Stimulated activated CD4-positive, alpha-beta T cell treated with anti-CD3 and anti-CD28 coated beads, TNF-alpha, amount 100 ng/mL, for 4 hours (primary cell): ENCODE measurements around the gene TP53RK.

Experiments used
- DNase-seq, 3 experiments: peaks; one replicate each; pipeline ENCODE4 v3.0.0-alpha.2; 2020; ENCODE audit warnings: low read depth in 3 of 3

Gene TP53RK

DNA sequence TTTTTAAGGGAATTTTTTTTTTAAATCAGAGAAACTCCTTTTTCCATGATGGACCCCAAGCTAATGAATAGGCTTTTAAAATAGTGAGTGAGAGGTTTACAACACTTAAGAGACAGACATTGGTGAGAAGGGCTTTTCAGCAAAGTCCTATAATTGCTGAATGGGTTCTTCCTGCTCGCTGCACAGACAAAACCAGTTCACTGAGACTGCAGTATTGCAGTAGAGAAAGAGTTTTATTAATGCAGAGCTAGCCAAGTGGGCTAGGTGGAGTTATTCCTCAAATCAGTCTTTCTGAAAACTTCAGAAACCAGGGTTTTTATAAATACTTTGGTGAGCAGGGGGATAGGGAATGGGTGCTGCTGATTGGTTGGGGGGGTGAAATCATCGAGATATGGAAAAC is 17.0 kb upstream of the TP53RK start:
- DNase-seq = no peak

- DNase-seq = no peak
Observed at GRCh38 chr20:46705378-46705729, 16.1 kb upstream of the TP53RK start.

DNA sequence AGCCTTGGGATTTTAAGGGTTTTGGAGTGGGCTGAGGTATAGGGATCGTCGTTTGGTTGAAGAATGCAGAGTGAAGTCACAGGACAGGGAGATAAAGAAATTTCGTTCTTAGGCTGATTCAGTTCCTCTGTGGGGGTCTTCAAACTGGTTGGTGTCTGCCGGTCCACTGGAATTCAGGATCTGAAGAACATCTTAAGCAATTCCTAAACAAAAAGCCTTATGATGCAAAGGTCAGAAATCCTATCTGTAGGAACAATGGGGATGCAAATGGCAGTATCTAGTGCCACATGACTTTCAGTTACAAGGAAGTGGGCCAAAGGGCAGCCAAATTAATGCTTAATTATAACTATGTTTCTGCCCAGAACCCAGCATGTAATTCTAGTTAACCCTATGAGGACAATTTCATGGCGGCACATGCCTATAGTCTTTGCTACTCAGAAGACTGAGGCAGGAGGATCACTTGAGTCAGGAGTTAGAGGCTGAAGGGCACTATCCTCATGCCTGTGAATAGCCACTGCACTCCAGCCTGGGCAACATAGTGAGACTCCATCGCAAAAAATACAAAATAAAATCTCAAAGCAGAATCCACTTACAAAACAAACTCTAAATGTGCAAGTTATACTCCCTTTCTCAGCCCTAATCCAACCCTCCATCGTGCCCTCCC is 15.6 kb upstream of the TP53RK start:
- no peak for DNase-seq

DNA sequence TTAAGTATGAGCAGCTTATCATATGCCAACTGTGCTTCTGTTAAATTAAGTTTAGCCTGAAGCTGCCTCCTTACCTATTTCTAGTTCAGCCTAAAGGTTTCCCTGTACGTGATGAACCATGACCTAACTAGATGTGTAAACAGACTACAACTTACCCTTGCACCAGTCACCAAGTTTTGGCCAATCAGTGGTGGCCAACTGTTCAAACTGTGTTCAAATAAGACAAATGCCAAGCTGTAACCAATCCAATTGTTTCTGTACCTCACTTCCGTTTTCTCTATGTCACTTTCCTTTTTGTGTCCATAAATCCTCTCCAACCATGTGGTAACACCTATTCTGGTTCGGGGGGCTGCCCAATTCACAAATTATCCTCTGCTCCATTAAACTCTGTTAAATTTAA is 14.2 kb upstream of the TP53RK start:
- DNase-seq = no peak

DNA sequence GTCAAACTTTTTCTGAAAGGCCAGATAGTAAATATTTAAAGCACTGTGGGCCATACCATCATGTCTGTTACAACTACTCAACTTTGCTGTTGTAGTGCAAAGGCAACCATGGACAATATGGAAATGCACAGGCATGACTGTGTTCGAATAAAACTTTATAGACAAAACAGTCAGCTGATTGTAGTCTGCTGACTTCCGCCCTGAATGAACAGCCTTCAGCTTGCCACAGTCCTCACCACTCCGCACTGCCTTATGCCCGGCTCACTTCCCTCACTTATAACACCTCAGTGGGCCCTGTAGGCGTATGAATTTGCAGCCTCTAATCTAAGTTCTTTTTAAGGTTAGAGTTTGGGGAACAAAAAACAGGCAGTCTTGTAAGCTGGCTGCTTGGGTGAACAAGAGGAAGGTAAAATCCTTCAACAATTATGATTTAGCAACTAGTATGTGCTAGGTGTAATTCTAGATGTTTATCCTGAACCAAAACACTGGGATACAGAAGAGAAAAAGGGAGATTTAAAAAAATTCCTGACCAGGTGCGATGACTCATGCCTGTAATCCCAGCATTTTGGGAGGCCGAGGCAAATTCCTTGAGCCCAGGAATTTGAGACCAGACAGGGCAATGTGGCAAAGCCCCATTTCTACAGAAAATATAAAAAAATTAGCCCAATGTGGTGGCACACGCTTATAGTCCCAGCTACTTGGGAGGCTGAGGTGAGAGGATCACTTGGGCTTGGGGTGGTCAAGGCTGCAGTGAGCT is 13.4 kb upstream of the TP53RK start:
- DNase-seq = no peak

DNA sequence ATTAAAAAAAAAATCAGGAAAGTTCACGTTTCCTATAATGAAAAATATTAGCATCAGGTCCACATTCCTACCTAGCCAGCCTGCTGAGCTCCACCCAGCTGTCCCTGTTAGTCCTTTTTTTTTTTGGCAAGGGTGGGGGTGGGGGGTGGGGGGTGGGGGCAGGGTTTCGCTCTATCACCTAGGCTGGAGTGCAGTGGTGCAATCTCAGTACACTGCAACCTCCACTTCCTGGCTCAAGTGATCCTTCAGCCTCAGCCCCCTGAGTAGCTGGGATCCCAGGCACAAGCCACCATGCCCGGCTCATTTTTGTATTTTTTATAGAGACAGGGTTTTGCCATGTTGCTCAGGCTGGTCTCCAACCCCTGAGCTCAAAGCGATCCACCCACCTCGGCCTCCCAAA is 12.7 kb upstream of the TP53RK start:
- DNase-seq = no peak

GRCh38 chr20:46701556-46701955 is 12.3 kb upstream of the TP53RK start:
- DNase-seq = no peak

DNA sequence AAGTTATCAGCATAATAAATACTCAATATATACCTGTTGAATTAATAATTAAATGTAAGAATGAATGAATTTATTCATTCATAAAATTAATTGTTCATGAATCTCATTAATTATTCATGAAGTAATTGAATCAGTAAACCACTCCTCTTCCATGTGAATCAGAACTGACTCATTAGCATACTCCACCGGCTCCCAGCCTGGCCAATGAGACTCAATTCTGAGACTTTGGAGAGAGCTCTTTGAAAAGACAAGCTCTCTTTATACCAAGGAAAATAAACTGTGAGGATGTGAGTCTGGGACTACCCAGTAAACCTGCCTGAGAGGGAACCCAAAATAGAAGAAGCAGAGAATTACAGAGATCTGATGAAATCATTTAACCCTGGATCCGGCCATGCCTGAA is 11.8 kb upstream of the TP53RK start:
- no peak for DNase-seq

DNA sequence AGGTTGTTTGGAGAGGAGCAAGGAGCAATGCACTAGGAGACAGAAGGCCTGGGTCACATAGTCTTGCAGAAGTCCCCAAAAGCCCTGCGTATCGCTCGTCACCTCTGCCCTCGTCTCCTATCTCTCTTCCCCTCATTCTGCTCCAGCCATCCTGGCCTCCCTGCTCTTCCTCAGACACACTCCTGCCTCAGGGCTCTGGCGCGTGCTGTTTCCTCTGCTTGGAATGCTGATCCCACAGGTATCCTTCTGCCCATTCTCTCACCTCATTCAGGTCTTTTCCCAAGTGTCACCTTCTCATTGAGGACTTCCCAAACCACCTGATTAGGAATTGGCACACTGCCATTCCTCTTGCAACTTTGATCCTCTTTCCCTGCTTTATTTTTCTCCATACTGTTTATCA is 11.2 kb upstream of the TP53RK start:
- no peak for DNase-seq

GRCh38 chr20:46699651-46700359 is 10.6 kb upstream of the TP53RK start:
- no peak for DNase-seq

DNA sequence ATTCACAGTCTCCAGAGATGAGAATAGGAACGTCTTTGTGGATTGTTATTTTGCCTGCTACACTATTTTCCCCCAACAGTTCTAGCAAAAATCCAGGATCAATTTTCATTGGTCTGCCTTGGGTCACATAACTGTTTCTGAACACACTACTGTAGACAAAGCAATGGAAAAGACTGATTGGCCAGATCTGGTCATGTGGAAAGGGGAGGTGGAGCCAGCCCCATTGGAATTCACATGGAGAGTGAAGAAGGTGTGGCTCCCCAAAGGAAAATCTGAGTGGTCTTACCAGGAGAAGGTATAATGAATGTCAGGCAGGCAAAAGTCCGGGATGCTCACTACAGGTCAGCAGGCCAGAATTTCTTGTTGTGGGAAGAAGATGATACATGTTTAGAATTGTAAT is 9.5 kb upstream of the TP53RK start:
- no peak for DNase-seq

DNA sequence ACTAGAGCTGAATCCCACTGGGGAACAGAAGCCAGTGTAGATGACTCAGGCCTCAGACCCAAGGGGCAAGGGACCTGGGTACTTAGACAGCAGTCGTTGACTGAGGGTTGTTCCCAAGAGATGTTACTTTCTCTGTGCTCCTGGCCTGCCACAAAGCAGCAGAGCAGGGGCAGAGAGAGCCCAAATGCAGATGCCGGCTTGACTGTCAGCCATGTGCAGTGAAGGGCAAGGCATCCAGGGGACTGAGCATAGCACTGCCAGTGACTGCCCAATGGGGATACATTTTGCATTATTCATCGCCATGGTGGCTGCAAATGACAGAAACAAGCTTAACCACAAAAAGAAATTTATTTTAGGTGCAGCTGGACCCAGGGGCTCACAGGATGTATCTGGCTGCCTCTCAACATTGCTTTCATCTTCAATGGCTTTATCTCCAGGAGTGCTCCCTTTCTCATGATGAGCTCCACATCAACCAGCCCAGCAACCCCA is 7.6 kb upstream of the TP53RK start:
- DNase-seq = no peak

DNA sequence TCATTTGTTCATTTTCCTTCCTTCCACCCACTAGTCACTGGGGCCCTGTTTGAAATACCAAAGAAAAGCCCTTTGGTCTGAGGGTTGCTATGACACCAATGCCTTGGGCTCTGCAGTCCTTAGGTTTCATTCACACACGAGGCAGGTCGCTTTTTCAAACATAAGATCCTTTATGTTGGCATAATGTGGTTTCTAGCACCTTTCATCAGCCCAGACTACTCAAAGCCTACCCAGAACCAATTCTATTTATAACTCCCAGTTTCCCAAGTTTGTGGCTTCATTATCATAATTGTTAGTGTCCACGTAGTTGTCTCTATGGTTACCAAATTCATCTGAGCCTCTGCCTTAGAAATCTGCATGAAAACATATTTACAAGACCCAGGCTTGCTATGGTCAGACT is 6.6 kb upstream of the TP53RK start:
- no peak for DNase-seq

GRCh38 chr20:46694484-46694883 is 5.2 kb upstream of the TP53RK start:
- no peak for DNase-seq

GRCh38 chr20:46691196-46691595 is 2.0 kb upstream of the TP53RK start:
- no peak for DNase-seq

DNA sequence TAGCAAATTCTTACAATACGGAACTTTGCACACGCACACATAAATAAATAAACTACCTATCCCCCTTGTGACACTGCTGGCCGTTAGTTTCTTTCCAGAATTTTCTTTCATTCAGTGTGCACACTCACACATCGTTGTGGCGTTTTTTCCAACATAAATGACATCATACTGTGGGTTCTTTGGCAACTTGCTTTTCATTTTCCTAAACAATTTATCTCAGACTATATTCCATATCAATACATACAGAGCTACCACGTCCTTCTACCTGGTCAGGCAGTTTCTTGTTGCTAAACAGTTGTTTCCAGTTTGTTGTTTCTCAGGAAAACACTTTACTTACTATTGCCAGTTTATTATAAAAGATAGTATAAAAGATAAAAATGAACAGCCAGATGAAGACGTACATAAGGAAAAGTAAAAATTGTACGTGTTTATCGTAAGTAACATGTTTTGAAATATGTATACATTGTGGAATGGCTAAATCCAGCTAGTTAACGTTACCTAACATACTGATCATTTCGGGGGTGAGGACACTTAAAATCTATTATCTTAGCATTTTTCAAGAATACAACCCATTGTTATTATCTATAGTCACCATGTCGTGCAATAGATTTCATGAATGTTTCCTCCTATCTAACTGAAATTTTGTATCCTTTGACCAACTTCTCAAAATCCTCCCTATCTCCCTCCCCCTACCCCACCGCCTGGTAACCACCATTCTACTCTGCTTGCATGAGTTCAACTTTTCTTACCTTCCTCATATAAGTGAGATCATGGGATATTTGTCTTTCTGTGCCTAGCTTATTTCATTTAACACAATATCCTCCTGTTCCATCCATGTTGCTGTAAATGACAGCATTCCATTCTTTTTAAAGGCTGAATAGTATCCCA is 1.2 kb upstream of the TP53RK start:
- DNase-seq = no peak

DNA sequence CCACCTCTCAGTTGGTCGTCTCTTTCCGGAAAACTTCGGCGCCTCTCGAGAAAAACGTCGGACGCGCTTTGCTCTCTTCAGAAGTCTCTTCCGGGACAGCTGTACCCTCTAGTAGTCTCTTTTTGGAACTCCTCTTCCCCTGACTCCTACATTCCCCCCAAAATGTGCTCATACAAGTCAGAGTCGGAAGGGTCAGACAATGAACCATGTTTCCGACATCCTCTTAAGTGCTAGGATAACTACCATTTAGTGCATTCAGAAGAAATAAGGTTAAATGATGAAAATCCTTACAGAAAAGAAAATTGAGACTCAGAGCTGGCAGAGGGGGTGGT is 476 bp upstream of the TP53RK start:
- DNase-seq = no peak

DNA sequence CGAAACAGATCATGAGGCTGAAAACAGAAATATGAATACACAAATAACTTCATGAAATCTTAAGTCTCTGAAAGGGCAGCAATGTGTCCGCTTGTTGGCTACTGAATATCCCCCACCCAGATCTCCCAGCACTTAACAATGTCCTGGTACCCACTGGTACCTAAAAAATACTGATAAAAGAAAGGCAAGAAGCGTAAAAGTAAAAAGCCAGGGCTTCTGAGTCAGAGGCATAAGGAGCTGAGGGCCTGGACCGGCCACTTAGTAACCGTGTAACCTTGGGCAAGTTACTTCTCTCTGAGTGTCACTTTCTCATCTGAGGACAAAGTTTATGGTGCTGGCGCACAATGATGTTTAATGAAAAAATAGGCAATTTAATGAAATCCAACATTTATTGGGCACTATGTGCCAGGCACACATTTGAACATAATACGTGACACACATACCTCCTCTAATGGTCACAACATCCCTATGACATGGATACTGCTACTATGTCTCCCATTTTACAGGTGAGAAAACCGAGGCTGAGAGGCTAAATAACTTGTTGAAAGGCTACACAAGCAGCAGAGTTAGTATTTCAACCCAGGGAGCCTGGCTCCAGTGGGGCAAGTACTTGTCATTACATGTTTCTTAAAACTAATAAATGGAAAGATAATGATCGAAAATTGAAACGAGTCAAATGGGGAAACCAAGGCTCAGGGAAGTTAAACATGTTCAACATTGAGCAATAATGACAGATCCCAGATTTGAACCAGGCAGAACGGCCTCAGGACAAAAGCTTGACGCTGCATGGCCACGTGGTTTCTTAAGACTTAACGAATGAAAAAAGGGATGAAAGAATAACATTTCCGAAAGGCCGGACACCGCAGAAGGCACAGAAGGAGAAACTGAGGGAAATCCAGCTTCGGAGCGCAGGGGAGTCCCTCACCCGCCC is 828 bp downstream of the TP53RK start:
- no peak for DNase-seq

DNA sequence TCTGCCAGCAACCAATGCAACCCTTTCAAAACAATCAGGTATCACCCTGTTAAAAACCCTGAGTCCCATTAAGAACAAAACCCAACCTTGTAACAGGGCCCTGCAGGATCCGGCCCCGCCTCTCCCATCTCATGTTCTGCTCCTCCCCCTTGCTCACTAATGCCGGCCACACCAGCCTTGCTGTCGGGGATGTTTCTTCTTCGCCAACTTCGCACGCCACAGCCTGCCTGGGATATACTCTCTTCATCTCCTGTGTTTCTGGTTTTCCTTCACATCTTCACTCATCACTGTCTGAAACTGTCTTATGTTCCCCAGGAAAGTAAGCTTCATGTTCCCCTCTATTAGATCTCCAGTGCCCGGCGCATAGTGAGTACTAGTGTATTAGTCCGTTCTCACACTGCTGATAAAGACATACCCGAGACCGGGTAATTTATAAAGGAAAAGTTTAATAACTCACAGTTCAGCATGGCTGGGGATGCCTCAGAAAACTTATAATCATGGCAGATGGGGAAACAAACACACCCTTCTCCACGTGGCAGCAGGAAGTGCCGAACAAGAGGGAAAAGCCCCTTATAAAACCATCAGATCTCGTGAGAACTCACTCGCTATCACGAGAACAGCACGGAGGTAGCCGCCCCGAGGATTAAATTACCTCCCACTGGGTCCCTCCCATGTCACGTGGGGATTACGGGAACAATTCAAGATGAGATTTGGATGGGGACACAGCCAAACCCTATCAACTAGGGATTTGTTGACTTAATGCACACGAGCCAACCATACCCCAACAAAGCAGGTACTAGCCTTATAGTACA is 5.1 kb downstream of the TP53RK start:
- no peak for DNase-seq

- DNase-seq = no peak
Observed at GRCh38 chr20:46683668-46683938, 5.6 kb downstream of the TP53RK start.
